GM18502 (cell line): Measurements from ENCODE around the gene ZNF407.
A peak's percentile ranks its signal among the peaks of the same experiment; 100 is the strongest.

Source experiments
- ATAC-seq: cut with Tn5 transposase; IDR thresholded peaks from one replicate; pipeline ENCODE4 v1.9.1; 2021; ENCODE audit warnings: mild to moderate bottlenecking; ENCODE audit not compliant: unreplicated experiment, poor library complexity

The ZNF407 gene

GRCh38 chr18:74990563-74991081 lies 393.0 kb downstream of the ZNF407 start:
- no peak for ATAC-seq

GRCh38 chr18:74994502-74995418 lies 397.1 kb downstream of the ZNF407 start:
- peak; percentile 85 for ATAC-seq

- no peak for ATAC-seq
Measured at GRCh38 chr18:74995419-74995736, 397.7 kb downstream of the ZNF407 start.

GRCh38 chr18:74996055-74996454 lies 398.4 kb downstream of the ZNF407 start:
- ATAC-seq = no peak

- ATAC-seq = no peak
Measured at GRCh38 chr18:74996996-74997395, 399.3 kb downstream of the ZNF407 start.

- ATAC-seq = no peak
Measured at GRCh38 chr18:75000920-75001319, 403.2 kb downstream of the ZNF407 start.

- ATAC-seq = no peak
Measured at GRCh38 chr18:75003039-75003438, 405.4 kb downstream of the ZNF407 start.

GRCh38 chr18:75003764-75004690 lies 406.4 kb downstream of the ZNF407 start:
- ATAC-seq = no peak

GRCh38 chr18:75005626-75006025 lies 408.0 kb downstream of the ZNF407 start:
- ATAC-seq = no peak

- no peak for ATAC-seq
Measured at GRCh38 chr18:75008186-75008585, 410.5 kb downstream of the ZNF407 start.

- no peak for ATAC-seq
Measured at GRCh38 chr18:75009296-75009695, 411.6 kb downstream of the ZNF407 start.

- ATAC-seq = no peak
Measured at GRCh38 chr18:75009878-75010277, 412.2 kb downstream of the ZNF407 start.

GRCh38 chr18:75010278-75010677 lies 412.6 kb downstream of the ZNF407 start:
- no peak for ATAC-seq

GRCh38 chr18:75010689-75011088 lies 413.0 kb downstream of the ZNF407 start:
- ATAC-seq = no peak

- ATAC-seq = peak; percentile 95
Measured at GRCh38 chr18:75016025-75016717, 418.5 kb downstream of the ZNF407 start.

GRCh38 chr18:75023473-75023872 lies 425.8 kb downstream of the ZNF407 start:
- ATAC-seq = peak; percentile 62

GRCh38 chr18:75024871-75025270 lies 427.2 kb downstream of the ZNF407 start:
- ATAC-seq = no peak

- ATAC-seq = no peak
Measured at GRCh38 chr18:75025573-75025972, 427.9 kb downstream of the ZNF407 start.

- no peak for ATAC-seq
Measured at GRCh38 chr18:75029481-75029880, 431.8 kb downstream of the ZNF407 start.

GRCh38 chr18:75031717-75032317 lies 434.1 kb downstream of the ZNF407 start:
- no peak for ATAC-seq
